Activated naive CD4-positive, alpha-beta T cell (primary cell): ENCODE data around the gene SEMA7A.
"Not testable (repeated sequence)": the region's sequence is repeated elsewhere in the genome, so short reads cannot be mapped to it uniquely, and the experiment has no call there.

Experiments
- DNase-seq, 4 experiments: peaks; one replicate each; lab custom pipeline; 2025; lab: John Stamatoyannopoulos, UW

The SEMA7A gene, protein sequence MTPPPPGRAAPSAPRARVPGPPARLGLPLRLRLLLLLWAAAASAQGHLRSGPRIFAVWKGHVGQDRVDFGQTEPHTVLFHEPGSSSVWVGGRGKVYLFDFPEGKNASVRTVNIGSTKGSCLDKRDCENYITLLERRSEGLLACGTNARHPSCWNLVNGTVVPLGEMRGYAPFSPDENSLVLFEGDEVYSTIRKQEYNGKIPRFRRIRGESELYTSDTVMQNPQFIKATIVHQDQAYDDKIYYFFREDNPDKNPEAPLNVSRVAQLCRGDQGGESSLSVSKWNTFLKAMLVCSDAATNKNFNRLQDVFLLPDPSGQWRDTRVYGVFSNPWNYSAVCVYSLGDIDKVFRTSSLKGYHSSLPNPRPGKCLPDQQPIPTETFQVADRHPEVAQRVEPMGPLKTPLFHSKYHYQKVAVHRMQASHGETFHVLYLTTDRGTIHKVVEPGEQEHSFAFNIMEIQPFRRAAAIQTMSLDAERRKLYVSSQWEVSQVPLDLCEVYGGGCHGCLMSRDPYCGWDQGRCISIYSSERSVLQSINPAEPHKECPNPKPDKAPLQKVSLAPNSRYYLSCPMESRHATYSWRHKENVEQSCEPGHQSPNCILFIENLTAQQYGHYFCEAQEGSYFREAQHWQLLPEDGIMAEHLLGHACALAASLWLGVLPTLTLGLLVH

DNA sequence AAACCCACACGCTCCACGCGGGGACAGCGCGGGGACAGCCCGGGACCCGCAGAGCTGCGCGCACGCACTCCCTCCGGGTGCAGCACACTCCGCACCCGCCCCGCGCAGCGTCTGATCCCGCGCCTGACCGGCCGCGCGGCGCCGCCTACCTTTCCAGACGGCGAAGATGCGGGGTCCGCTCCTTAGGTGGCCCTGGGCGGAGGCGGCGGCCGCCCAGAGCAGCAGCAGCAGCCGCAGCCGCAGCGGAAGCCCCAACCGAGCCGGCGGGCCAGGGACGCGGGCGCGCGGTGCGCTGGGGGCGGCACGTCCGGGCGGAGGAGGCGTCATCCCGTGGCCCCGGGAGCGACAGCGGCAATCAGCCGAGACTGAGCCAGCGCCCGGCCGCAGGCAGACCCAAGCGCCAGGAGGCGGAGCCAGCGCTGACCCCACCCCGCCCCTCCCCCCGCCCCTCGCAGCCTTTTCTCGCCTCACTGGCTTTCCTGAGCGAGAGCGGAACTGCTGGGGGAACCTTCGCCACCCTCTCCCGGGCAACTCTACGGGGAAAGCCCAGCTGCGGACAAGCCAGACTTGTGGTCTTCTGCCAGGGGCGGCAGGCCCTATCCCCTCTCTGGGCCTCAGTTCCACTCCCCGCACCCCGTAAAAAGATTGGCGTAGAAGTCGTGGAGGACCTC, at the start of gene SEMA7A:
Gene SEMA7A (minus strand): TSS at position 367 of the 671 bp plus-strand sequence. CDS start 40 bp downstream, at position 327.
- DNase-seq, result peak; percentile 45 to 66 (median 51)

DNA sequence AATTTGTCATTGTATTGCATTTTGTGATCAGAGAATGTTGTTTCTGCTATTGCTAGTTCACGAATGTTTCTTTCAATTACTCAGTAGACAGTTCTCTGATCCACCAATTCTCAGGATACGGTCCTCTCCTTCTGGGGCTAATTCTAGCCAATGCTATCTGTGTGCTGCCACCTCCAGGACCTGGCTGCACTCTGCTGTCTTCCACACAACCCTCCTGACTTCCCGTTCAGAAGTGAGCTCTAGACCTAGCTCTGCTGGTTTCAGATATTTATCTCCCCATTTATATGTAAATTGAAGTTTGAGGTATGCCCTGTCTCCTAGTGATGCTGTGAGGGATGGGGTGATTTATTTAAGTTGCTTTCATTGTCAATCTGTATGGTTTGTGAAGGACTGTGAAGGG, 48.9 kb upstream of the SEMA7A start:
- DNase-seq, result no peak

DNA sequence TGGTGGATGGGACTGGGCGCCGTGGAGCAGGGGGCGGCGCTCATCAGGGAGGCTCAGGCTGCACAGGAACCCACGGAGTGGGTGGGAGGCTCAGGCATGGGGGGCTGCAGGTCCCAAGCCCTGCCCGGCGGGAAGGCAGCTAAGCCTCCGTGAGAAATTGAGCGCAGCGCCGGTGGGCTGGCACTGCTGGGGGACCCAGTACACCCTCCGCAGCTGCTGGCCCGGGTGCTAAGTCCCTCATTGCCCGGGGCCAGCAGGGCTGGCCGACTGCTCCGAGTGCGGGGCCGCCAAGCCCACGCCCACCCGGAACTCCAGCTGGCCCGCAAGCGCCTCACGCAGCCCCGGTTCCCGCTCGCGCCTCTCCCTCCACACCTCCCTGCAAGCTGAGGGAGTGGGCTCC, 46.6 kb upstream of the SEMA7A start:
- DNase-seq, result not testable (repeated sequence)

DNA sequence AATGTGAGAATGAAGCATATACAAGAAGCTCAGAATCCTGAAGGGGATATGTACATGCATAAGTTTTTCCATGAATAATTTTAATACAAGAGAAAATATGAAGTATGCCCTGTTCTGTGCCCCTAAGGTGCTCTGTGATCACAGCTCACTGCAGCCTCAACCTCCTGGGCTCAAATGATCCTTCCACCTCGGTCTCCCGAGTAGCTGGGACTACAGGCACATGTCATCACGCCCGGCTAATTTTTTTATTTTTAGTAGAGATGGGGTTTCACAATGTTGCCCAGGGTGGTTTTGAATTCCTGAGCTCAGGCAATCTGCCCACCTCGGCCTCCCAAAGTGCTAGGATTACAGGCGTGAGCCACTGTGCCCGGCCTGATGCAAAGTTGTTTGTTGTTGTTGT, 37.9 kb upstream of the SEMA7A start:
- DNase-seq, result not testable (repeated sequence)

DNA sequence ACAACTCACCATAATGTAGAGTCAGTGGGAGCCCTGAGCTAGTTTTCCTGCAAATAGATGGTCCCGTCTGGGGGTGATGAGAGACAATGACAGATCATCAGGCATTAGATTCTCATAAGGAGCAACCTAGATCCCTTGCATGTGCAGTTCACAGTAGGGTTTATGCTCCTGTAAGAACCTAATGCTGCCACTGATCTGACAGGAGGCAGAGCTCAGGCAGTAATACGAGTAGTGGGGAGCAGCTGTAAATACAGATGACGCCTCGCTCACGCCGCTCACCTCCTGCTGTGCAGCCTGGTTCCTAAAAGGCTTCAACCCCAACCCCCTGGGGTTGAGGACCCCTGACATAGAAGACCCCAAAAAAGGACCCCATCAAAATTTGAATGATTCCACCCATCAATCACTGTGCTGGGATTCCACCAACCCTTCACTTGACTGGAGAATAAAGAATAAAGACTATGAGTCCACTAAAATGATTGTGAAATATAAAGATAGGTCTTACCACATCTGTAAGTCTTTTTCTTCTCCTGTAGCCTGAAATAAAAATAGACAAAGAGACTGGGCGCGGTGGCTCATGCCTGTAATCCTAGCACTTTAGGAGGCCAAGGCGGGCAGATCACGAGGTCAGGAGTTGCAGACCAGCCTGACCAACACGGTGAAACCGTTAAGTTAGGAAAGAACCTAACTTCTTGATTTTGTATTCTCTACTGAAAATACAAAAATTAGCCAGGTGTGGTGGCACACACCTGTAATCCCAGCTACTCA, 37.1 kb upstream of the SEMA7A start:
- no peak for DNase-seq

DNA sequence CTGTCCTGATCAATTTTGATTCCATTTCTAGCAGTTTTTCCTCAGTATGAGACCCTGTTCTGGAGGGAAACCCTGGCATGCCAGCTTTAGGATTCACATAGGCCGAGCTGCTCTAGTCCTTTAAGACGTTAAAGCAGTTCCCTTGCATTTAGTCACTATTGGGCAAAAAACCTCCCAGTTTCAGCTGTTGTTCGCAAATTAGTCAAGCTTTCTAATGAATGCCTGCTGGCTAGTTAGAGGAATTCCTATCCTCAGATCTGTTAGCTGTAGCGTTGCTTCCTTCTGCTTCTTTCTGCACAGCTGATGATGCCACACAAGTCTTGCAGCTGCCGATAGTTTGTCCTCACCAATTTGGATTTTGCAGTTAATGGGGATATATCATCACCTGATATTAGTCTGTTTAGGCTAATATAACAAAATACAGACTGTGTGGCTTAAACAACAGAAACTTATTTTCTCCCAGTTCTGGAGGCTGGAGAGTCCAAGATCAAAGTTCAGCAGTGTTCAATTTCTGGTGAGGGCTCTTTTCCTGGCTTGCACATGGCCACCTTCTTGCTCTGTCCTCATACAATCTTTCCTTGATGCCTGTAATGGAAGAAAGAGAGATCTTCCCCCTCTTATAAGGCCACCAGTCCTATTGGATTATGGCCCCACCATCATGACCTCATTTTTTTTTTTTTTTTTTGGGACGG, 34.7 kb upstream of the SEMA7A start:
- DNase-seq, result no peak

DNA sequence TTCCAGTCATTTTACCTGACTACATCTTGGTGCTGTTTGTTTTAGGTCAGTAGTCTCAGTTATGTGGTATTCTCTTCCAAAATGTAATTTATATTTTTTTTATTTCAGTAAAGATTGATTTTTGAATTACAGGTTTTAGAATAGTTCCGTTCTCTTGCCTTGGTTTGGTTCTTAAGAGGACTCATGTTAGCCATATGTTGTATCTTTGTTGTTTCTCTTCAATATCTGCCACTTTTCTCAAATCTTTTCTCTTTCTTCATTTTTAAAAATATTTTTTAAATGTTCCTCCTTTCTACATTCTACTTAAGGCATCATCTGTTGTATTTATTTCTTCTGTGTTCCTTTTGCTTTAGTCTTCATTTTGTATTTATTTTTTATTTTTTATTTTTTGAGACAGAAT, 32.8 kb upstream of the SEMA7A start:
- no peak for DNase-seq

DNA sequence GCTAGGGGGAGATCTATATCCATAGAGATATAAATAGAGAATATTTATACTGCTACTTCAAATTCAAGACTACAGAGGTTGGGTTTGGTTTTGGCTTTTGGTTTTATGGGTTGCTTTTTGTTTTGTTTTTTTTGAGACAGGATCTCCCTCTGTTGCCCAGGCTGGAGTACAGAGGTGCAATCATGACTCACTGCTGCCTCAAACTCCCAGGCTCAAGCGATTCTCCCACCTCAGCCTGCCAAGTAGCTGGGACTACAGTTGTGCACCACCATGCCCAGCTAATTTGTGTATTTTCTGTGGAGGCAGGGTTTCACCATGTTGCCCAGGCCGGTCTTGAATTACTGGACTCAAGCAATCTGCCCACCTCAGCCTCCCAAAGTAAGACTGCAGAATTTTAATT, 31.1 kb upstream of the SEMA7A start:
- DNase-seq, result no peak

DNA sequence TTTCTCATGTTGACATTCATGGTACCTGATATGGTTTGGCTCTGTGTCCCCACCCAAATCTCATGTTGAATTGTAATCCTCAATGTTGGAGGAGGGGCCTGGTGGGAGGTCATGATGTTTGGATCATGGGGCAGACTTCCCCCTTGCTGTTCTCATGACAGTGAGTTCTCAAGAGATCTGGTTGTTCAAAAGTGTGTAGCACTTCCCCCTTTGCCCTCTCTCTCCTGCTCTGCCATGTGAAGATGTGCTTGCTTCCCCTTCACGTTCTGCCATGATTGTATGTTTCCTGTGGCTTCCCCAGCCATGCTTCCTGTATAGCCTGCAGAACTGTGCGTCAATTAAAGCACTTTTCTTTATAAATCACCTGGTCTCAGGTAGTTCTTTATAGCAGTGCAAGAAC, 30.5 kb upstream of the SEMA7A start:
- DNase-seq, result no peak

DNA sequence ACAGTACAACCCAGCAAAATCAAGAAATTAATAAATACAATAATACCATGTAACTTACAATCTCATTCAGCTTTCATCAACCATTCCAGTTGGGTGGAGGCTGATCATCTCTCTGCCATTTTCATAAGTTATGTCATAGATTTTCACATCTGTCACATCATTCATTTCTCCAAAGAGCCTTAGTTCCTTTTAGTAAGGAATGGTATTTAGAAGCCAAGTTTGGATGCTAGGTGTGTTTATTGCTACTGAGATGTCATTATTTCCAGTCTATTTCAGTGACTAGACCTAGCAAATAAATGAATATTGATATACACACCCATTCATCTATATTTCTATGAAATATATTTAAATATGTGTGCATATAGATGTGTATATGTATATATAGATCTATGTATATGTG, 29.9 kb upstream of the SEMA7A start:
- DNase-seq, result no peak

DNA sequence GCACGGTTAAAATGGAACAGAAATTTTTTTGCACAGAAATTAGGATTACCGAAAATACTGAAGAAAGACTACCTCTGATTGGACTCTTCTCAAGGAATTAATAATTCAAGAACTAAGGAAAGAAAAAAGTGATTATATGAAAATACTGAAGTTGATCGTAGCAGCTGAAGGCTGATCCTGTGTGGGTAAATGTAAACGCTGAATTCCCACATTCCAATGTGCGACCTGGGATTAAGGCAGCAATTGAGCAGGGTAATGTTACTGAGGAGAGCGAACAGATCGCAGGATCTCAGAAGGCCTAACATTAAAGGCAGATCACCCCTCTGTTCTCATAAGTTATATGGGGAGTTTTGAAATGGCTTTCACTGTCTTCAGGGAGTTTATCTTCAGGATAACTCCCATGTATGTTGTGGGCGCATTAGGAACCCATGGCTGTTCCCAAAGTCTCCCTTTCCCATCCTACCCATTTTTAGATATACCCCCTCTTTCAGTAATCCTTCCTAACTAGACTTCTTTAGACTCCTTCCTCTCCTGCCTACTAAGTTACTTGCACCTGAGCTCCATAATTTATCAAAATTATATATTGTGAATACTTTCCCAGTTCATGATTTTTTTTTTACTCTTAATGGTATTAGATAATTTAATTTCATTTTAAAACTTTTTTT, 28.2 kb upstream of the SEMA7A start:
- no peak for DNase-seq

DNA sequence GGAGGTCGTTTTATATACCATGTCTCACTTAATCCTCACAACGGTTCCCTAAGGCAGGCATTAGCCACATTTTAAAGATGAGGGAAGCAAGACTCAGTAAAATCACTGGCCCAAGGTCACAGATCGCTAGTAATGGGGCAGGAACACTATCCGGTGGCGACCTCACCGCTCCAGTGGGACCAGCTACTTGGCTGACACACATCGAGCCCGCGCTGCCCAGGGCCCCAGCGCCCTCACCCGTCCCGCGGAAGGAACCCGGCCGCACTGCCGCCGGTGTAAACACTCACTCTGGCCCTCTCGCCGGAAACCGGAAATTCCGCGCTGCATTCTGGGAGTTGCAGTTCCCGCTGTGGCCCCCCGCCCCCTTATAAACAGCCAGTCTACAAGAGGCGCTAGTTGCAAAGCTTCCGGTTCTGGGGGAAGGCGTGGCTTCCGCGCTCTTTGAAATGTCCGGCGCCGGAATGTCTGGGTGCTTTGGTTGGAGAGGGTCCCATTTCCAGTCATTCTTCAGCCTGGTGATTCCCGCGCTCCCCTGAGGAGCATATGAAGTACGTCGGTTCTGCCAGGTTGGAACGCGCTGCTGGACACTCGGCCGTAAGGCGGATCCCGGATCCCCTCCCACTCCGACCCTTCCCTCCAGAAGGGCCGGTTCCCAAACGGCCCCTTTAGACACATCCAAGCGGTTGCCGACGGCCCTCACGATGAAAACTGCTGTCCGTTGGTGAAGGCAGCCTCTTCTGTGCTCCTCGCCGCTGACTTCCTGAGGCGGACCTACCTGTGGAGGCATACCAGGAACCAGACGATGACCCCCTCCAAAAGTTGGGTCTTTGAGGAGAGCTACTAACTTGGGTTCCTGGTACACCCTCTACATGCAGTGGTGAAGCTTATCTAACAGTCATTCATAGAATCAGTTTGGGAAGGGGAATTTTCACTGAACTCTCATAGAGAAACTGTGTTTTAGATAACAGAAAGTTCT, 27.4 kb upstream of the SEMA7A start, which contains the start of gene UBL7:
Gene UBL7 (minus strand): TSS at position 290 of the 976 bp plus-strand sequence. CDS start 2,293 bp downstream, outside the sequence.
- peak; percentile 89 to 93 (median 92) for DNase-seq

DNA sequence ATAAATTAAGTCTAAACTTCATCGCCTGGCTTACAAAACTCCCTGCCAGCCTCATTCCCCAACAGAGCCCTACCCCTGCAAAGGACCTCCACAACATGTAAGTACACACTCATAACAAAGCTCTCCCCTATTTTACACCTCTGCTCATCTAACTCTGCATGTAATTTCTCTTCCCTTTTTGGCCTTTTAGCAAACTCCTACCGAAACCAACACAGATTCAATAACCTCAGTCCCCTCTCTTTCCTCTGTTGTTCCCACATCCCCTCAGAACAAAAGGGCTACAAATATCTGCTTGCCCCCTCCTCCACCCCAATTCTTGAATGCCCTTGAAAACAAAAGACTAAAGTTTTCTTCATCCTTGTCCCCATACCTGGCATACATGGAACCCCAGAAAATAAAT, 26.5 kb upstream of the SEMA7A start:
- DNase-seq, result no peak

DNA sequence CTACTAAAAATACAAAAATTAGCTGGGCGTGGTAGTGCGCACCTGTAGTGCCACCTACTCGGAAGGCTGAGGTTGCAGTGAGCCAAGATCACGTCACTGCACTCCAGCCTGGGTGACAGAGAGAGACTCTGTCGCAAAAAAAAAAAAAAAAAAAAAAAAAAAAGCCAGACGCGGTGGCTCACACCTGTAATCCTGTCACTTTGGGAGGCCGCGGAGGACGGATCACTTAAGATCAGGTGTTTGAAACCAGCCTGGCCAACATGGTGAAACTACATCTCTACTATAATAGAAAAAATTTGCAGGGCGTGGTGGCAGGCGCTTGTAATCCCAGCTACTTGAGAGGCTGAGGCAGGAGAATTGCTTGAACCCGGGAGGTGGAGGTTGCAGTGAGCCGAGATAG, 26.0 kb upstream of the SEMA7A start:
- DNase-seq, result not testable (repeated sequence)

DNA sequence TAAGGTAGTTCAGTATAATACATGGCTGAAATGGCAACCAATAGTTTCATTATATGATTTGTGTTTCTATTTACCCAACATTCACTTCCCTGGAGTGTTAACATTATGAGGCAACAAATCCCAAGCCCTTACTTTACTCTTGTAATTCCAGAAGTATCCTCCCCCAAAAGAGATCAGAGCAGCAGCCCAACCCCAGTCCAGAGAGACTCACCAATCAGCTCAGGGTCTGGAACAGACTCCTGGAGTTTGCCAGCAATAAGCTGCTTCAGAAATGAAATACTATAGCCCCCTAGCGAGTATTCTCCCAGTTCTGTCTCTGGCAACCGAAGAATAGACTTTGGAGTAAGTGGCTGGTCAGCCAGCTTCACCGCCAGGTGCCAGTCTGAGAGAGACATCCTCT, 24.7 kb upstream of the SEMA7A start:
- no peak for DNase-seq

DNA sequence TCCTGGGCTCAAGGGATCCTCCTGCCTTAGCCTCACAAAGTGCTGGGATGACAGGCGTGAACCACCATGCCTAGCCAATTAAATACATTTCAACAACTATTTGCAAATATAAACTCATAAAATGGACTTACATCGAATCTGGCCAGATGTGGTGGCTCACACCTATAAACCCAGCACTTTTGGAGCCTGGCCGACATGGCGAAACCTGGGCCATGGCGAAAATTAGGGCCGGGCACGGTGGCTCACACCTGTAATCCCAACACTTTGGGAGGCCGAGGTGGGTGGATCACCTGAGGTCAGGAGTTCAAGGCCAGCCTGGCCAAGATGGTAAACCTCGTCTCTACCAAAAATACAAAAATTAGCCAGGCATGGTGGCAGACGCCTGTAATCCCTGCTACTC, 23.3 kb upstream of the SEMA7A start:
- DNase-seq, result not testable (repeated sequence)

DNA sequence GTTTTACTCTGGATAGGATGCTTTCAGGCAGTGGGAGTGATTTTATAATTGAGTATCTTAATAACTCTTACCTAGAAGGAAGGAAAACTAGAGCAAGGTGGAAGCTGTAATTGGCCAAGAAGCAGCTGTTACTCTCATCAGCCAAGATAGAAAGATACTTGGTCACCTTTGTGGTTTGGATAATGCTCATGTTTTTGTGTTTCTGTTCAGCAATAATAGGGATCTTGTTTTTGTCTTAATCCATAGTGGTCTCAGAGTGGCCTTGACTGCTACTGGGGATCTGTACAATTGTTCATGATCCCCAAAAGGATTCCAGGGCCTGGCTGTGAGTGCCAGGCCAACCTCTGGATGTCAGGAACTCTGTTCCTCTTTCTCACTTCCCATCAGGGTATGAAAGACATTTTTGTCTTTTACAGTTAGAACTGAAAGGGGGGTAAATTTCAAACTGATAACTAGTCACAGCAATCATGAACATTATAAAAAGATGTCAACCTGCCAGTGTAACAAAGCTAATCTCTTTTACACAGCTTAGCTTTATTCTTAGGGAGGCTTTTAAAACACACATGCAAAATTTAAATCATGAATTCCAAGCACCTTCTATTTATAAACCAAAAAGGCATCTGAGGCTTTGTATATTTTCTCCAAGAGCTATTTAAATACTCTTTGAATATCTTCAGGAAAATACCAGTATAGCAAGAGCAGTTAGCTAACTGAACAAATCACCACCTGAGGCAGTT, 21.2 kb upstream of the SEMA7A start:
- DNase-seq, result no peak

DNA sequence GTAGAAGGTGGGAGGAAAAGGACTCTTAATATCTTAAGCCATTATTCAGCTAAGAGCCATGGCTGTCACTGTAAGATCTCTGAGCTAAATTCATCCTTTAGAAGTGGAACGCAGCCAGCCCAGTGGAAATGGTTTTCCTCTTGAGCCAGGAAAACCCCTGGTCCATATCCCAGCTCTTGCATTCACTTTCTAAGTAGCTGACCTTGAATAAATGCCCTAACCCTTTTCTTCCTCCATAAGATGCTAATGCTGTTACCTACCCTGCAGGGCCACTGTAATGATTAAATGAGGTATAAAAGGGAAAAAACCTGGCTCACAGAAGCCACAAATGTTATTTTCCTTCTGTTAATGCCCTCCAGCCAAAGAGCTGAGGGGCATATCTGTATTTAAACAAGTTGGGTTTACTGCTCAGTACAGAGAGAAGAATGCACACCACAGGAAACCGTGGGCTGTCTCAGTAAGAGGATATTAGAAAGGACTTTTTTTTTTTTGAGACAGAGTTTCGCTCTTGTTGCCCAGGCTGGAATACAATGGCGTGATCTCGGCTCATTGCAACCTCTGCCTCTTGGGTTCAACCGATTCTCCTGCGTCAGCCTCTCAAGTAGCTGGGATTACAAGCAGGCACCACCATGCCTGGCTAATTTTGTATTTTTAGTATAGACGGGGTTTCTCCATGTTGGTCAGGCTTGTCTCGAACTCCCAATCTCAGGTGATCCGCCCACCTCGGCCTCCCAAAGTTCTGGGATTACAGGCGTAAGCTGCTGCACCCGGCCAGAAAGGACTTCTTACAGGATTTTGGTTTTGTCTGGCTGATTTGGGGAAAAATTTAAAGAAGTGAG, 20.4 kb upstream of the SEMA7A start:
- no peak for DNase-seq
